GM12801 (cell line): Measurements from ENCODE around the gene HOXA1.

ENCODE experiments used
- TF ChIP-seq, protein P1 (sequence below): IDR thresholded peaks from one replicate; pipeline ENCODE4 v1.5.1; 2011; ENCODE audit warnings: control low read depth; ENCODE audit not compliant: insufficient read length; ENCODE audit errors: extremely low read depth

HOXA1 gene

DNA sequence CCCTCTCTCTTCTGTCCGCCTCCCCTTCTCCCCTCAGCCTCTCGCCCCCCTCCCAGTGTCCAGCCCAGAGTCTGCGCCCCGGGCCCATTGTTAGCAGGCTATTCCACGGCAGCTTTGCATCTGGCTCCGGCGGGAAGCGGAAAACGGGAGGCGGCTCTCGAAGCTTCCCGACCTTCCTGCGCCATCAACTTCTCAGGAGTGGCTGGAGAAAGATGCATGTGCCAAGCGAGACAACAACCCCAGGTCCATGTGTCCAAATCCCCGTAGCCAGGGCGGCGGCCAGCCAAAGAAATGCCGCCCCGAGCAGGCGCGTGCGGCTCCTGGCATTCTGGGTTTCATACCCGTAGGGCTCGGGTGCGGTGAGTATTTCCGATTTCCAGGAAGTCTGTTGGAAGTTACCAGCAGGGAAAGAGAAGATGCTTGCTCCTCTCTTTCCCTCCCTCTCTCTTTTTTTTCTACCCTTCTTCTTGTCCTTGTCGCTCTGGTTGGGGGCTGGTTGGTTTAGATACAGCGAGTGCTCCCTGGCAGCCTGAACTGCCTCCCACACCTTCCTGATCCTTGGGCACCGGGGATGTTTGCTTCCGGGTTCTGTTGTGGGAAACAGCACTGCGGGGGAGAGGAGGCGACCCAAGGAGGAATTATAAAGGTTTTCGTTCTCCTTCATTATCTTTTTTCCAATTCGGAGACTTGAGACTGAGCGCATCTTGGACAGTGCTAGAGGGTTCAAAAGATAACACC lies 7.9 kb upstream of the HOXA1 start:
- TF ChIP-seq, protein P1, sequence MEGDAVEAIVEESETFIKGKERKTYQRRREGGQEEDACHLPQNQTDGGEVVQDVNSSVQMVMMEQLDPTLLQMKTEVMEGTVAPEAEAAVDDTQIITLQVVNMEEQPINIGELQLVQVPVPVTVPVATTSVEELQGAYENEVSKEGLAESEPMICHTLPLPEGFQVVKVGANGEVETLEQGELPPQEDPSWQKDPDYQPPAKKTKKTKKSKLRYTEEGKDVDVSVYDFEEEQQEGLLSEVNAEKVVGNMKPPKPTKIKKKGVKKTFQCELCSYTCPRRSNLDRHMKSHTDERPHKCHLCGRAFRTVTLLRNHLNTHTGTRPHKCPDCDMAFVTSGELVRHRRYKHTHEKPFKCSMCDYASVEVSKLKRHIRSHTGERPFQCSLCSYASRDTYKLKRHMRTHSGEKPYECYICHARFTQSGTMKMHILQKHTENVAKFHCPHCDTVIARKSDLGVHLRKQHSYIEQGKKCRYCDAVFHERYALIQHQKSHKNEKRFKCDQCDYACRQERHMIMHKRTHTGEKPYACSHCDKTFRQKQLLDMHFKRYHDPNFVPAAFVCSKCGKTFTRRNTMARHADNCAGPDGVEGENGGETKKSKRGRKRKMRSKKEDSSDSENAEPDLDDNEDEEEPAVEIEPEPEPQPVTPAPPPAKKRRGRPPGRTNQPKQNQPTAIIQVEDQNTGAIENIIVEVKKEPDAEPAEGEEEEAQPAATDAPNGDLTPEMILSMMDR: no peak

DNA sequence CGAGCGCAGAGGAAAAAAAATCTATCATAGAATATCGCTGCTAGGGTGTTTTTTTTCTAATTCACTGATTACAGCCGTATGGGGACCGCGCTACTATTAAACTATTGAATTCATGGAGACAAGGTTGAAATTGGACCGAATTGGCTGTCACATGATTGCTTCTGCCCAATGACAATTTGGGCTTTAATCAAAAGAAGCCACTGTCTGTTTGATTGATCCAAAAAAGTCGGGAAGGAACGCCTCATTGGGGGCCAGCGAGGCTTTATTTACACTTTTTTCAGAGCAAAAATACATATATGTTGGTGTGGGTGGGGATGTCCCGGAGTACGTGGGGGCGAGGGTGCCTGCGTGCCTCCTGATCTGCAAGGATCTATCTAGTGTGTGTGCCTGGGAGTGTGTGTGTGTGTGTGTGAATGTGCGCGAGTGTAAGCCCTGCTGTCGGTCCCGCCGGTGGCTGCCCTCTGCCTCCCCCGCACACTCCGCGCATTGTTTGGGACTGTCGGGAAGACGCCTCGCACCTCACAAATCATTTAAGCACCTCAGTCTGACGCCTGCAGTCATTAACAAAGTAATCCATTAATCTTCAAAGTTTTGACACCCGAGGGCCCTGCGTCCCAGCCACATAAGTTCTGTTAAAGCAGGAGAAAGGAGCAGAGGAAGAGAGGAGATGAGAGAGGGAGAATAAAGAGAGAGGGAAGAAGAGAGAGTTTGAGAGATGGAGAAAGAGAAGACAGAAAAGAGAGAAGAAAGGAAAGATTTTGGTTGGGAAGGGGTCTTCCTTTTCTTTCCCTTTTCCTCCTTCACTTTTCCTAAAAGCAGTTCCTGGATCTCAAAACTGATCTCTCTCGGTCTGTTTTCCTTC lies 7.0 kb upstream of the HOXA1 start, which contains the start of gene HOXA2:
Gene HOXA2, minus strand, starts transcription at position 103 of the 862 bp plus-strand sequence. CDS start 183 bp downstream, outside the sequence.
- TF ChIP-seq, protein P1: no peak

DNA sequence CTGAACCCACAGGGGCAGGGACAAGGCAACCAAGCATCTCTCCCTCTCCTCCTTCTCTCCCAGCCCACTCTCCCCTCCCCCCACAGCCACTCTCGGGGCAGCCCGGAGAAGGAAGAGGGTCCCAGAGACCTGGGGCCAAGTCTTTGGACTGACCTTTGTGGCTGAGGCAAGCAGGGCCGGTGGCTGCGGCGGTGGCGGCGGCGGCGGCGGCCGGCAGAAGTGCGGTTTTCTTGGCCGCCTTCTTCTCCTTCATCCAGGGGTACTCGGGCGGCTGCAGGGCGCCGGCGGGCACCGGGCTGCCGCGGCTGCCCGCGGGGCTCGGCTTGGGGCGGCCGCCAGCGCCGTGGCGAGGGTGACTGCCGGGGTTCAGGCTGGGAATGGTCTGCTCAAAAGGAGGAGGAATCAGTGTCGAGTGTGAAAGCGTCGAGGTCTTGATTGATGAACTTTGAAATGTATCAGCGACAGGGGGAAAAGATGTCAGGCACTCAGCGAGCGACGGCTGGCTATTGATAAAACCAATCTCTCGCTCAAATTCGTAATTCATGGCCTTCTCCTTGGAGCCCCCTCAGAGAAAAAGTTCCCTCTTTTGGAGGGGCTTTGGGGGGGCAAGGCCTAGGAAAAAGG lies 6.3 kb upstream of the HOXA1 start:
- TF ChIP-seq, protein P1: no peak

DNA sequence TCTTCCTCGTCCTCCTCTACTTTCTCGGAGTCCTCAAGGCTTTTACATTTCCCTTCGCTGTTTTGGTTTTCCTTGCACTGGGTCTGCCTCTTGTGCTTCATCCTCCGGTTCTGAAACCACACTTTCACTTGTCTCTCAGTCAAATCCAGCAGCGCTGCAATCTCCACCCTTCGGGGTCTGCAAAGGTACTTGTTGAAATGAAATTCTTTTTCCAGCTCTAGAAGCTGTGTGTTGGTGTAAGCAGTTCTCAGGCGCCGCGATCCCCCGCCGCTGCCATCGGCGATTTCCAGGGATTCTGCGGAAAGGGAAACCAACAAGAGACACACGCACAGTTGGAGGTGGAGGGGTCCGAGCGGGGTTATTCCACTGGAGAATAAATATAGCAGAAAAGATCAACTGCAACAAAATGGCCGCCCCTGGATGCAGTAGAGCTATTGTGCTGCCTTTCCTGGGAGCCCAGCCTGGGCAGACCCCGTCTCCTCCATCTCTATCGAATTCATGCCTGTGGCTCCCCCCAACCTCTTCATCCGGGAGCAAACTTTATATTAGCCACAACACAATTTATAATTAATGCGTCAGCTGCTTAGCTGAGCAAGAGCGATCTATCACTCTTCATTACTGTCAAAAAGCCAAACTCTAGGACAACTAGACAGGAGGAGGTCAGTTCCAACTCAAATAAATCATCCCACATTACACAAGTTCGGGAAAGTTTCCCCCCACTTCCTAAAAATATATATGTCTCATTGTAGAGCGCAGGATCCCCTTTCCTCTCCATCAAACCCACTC lies 5.6 kb upstream of the HOXA1 start:
- TF ChIP-seq, protein P1: no peak

DNA sequence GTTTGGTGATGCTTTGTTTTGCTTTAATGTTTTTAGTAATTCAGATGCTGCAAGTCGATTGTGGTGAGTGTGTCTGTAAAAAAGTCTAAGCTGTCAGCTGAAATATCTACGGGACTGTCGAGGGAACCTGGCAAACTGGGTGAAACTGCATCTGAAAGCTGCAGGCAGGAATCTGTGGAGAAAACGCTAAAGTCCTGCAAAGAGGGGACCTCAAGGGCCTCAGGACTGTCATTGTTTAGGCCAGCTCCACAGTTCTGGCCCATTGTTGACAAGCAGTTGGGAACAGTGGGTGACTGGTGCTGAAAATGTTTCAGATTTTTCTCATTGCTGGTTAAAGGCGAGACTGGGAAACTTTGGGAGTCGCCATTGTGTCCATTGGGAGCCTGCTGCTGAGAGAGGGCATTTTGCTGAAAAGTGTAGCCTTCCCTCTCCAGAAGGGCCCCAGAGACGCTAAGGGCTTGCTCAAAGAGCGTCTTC lies 4.9 kb upstream of the HOXA1 start:
- TF ChIP-seq, protein P1: no peak

DNA sequence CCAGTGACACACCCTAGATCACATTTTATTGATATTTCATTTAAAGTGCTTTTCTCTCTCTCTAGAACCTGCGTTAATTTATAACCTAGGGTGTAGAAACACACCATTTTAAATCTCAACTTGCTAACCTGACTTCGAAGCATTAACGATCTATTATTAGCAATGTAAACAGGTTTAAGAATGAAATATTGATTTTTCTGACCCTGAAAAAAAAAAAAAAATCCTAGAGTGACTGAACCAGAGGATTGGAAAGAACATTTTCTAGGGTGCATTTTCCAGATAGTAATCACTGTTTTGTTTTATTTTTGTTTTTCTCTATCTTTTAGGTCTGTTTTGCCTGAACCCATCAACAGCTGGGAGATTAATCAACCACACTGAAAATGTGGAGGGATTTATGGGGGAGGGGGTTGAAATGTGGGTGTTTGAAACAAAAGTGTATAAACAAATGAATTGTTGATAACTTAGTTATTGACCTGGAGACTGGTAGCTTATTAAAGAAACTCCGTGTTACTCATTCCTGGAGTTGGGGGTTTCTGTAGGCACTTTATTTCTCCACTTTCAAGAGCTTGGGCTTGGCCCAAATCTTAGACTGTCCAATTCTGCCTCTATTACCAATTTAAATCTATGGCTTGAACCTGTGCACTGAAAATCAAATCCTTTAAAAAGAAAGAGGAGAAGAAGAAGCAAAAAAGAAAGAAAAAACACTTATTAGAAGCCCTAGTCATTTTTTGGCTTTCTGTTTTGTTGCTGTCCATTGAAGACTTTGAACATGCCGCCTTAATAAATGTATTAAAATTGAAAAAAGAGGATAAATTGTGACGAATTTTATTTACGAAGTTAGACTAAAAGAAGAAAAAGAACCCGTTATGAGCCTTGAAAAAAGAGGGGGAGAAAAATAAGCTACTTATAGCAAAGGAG lies 3.9 kb upstream of the HOXA1 start:
- TF ChIP-seq, protein P1: no peak
